ENCODE results near the gene NPAS1.
"Not testable (repeated sequence)": the region's sequence is repeated elsewhere in the genome, so short reads cannot be mapped to it uniquely, and the experiment has no call there.

The NPAS1 gene

GRCh38 chr19:46990991-46991676 lies 28.5 kb upstream of the NPAS1 start:
- peak; percentile 43 for DNase-seq (ENCODE audit: low read depth)

- DNase-seq (ENCODE audit: low read depth), result no peak
These were observed 26.7 kb upstream of the NPAS1 start for GRCh38 chr19:46992699-46993535.

- DNase-seq (ENCODE audit: low read depth), result no peak
These were observed 26.0 kb upstream of the NPAS1 start for GRCh38 chr19:46993622-46994021.

GRCh38 chr19:46994141-46994686 lies 25.4 kb upstream of the NPAS1 start:
- DNase-seq (ENCODE audit: low read depth), result no peak

- no peak for DNase-seq (ENCODE audit: low read depth)
These were observed 24.1 kb upstream of the NPAS1 start for GRCh38 chr19:46995492-46995891.

- DNase-seq (ENCODE audit: low read depth), result no peak
These were observed 21.1 kb upstream of the NPAS1 start for GRCh38 chr19:46998445-46999125.

- no peak for DNase-seq (ENCODE audit: low read depth)
These were observed 20.3 kb upstream of the NPAS1 start for GRCh38 chr19:46999377-46999776.

- no peak for DNase-seq (ENCODE audit: low read depth)
These were observed 19.8 kb upstream of the NPAS1 start for GRCh38 chr19:46999878-47000277.

- no peak for DNase-seq (ENCODE audit: low read depth)
These were observed 19.3 kb upstream of the NPAS1 start for GRCh38 chr19:47000373-47000772.

- DNase-seq (ENCODE audit: low read depth), result no peak
These were observed 18.1 kb upstream of the NPAS1 start for GRCh38 chr19:47001584-47001983.

GRCh38 chr19:47002106-47002766 lies 17.4 kb upstream of the NPAS1 start:
- no peak for DNase-seq (ENCODE audit: low read depth)

GRCh38 chr19:47002853-47003610 lies 16.6 kb upstream of the NPAS1 start:
- no peak for DNase-seq (ENCODE audit: low read depth)

- DNase-seq (ENCODE audit: low read depth), result no peak
These were observed 15.8 kb upstream of the NPAS1 start for GRCh38 chr19:47003611-47004465.

- no peak for DNase-seq (ENCODE audit: low read depth)
These were observed 14.4 kb upstream of the NPAS1 start for GRCh38 chr19:47005164-47005641.

GRCh38 chr19:47005873-47006272 lies 13.8 kb upstream of the NPAS1 start:
- DNase-seq (ENCODE audit: low read depth), result no peak

GRCh38 chr19:47006496-47006895 lies 13.1 kb upstream of the NPAS1 start:
- DNase-seq (ENCODE audit: low read depth), result no peak

GRCh38 chr19:47010549-47010948 lies 9.1 kb upstream of the NPAS1 start:
- not testable (repeated sequence) for DNase-seq (ENCODE audit: low read depth)

- DNase-seq (ENCODE audit: low read depth), result no peak
These were observed 7.0 kb upstream of the NPAS1 start for GRCh38 chr19:47012617-47013016.

GRCh38 chr19:47013041-47013517 lies 6.6 kb upstream of the NPAS1 start:
- peak; percentile 52 for DNase-seq (ENCODE audit: low read depth)

- no peak for DNase-seq (ENCODE audit: low read depth)
These were observed 714 bp upstream of the NPAS1 start for GRCh38 chr19:47018923-47019322.
